ENCODE data around the gene KPNA1.

KPNA1 gene

GRCh38 chr3:122410111-122410510 is 104.6 kb downstream of the KPNA1 start:
- no peak overlapping the region for H3K4me2 ChIP-seq (ENCODE audit: low read length)

GRCh38 chr3:122409446-122409845 is 105.3 kb downstream of the KPNA1 start:
- Histone ChIP-seq H3K4me2 (ENCODE audit: low read length) (no peak overlapping the region), H3K27me3 (ENCODE audit: control insufficient read depth, insufficient read depth, low read length) (no peaks in the 10 kb centered on the region), H3K9ac (ENCODE audit: low read depth, low read length) (no peak overlapping the region), H3K4me1 (ENCODE audit: control insufficient read depth, insufficient read depth, low read length) (no peaks in the 10 kb centered on the region), H3K4me3 (ENCODE audit: low read length) (no peak overlapping the region), H3K9me3 (replicated peaks; ENCODE audit: low read length) (no peaks in the 10 kb centered on the region), H3K36me3 (ENCODE audit: insufficient read depth, low read length) (peaks cover 11% of the 10 kb centered on the region)

More at GRCh38 chr3:122410111-122410510, 104.6 kb downstream of the KPNA1 start:
- Histone ChIP-seq H3K27me3 (ENCODE audit: control insufficient read depth, insufficient read depth, low read length) (no peaks in the 10 kb centered on the region), H3K9me3 (replicated peaks; ENCODE audit: low read length) (no peaks in the 10 kb centered on the region), H3K36me3 (ENCODE audit: insufficient read depth, low read length) (peaks cover 10% of the 10 kb centered on the region), H3K4me1 (ENCODE audit: control insufficient read depth, insufficient read depth, low read length) (peaks cover 5% of the 10 kb centered on the region), H3K4me3 (ENCODE audit: low read length) (no peak overlapping the region), H3K9ac (ENCODE audit: low read depth, low read length) (no peak overlapping the region)

- no peak overlapping the region for H3K4me3 ChIP-seq (ENCODE audit: low read length)
- no peaks in the 10 kb centered on the region for H3K27me3 ChIP-seq (ENCODE audit: control insufficient read depth, insufficient read depth, low read length)
- no peak overlapping the region for H3K9ac ChIP-seq (ENCODE audit: low read depth, low read length)
- H3K9me3 ChIP-seq (replicated peaks; ENCODE audit: low read length) = no peaks in the 10 kb centered on the region
- H3K4me2 ChIP-seq (ENCODE audit: low read length) = no peak overlapping the region
- H3K36me3 ChIP-seq (ENCODE audit: insufficient read depth, low read length) = peaks cover 15% of the 10 kb centered on the region
- no peaks in the 10 kb centered on the region for H3K4me1 ChIP-seq (ENCODE audit: control insufficient read depth, insufficient read depth, low read length)
Measured at GRCh38 chr3:122407946-122408345, 106.8 kb downstream of the KPNA1 start.

GRCh38 chr3:122406198-122406597 is 108.5 kb downstream of the KPNA1 start:
- Histone ChIP-seq H3K9ac (ENCODE audit: low read depth, low read length) (no peak overlapping the region), H3K27me3 (ENCODE audit: control insufficient read depth, insufficient read depth, low read length) (no peaks in the 10 kb centered on the region), H3K36me3 (ENCODE audit: insufficient read depth, low read length) (peaks cover 15% of the 10 kb centered on the region), H3K9me3 (replicated peaks; ENCODE audit: low read length) (no peaks in the 10 kb centered on the region), H3K4me1 (ENCODE audit: control insufficient read depth, insufficient read depth, low read length) (no peaks in the 10 kb centered on the region), H3K4me3 (ENCODE audit: low read length) (no peak overlapping the region), H3K4me2 (ENCODE audit: low read length) (no peak overlapping the region)

- H3K36me3 ChIP-seq (ENCODE audit: insufficient read depth, low read length) = peaks cover 15% of the 10 kb centered on the region
- no peaks in the 10 kb centered on the region for H3K9me3 ChIP-seq (replicated peaks; ENCODE audit: low read length)
- H3K4me3 ChIP-seq (ENCODE audit: low read length) = no peak overlapping the region
- H3K4me1 ChIP-seq (ENCODE audit: control insufficient read depth, insufficient read depth, low read length) = no peaks in the 10 kb centered on the region
- H3K9ac ChIP-seq (ENCODE audit: low read depth, low read length) = no peak overlapping the region
- H3K4me2 ChIP-seq (ENCODE audit: low read length) = no peak overlapping the region
- no peaks in the 10 kb centered on the region for H3K27me3 ChIP-seq (ENCODE audit: control insufficient read depth, insufficient read depth, low read length)
Measured at GRCh38 chr3:122405015-122405414, 109.7 kb downstream of the KPNA1 start.

- Histone ChIP-seq H3K27me3 (ENCODE audit: control insufficient read depth, insufficient read depth, low read length) (no peaks in the 10 kb centered on the region), H3K4me3 (ENCODE audit: low read length) (no peak overlapping the region), H3K4me2 (ENCODE audit: low read length) (no peak overlapping the region), H3K9me3 (replicated peaks; ENCODE audit: low read length) (no peaks in the 10 kb centered on the region), H3K36me3 (ENCODE audit: insufficient read depth, low read length) (peaks cover 15% of the 10 kb centered on the region), H3K4me1 (ENCODE audit: control insufficient read depth, insufficient read depth, low read length) (no peaks in the 10 kb centered on the region), H3K9ac (ENCODE audit: low read depth, low read length) (no peak overlapping the region)
Measured at GRCh38 chr3:122403489-122403888, 111.2 kb downstream of the KPNA1 start.

GRCh38 chr3:122398920-122399319 is 115.8 kb downstream of the KPNA1 start:
- Histone ChIP-seq H3K4me1 (ENCODE audit: control insufficient read depth, insufficient read depth, low read length) (no peaks in the 10 kb centered on the region), H3K9me3 (replicated peaks; ENCODE audit: low read length) (no peaks in the 10 kb centered on the region), H3K4me3 (ENCODE audit: low read length) (no peak overlapping the region)

GRCh38 chr3:122397201-122397600 is 117.5 kb downstream of the KPNA1 start:
- H3K4me3 ChIP-seq (ENCODE audit: low read length) = no peak overlapping the region
- H3K4me1 ChIP-seq (ENCODE audit: control insufficient read depth, insufficient read depth, low read length) = no peaks in the 10 kb centered on the region
- H3K9ac ChIP-seq (ENCODE audit: low read depth, low read length) = no peak overlapping the region
- no peaks in the 10 kb centered on the region for H3K27me3 ChIP-seq (ENCODE audit: control insufficient read depth, insufficient read depth, low read length)
- H3K4me2 ChIP-seq (ENCODE audit: low read length) = no peak overlapping the region
- H3K9me3 ChIP-seq (replicated peaks; ENCODE audit: low read length) = no peaks in the 10 kb centered on the region
- no peaks in the 10 kb centered on the region for H3K36me3 ChIP-seq (ENCODE audit: insufficient read depth, low read length)

More at GRCh38 chr3:122398920-122399319, 115.8 kb downstream of the KPNA1 start:
- Histone ChIP-seq H3K36me3 (ENCODE audit: insufficient read depth, low read length) (peaks cover 4% of the 10 kb centered on the region), H3K27me3 (ENCODE audit: control insufficient read depth, insufficient read depth, low read length) (no peaks in the 10 kb centered on the region), H3K9ac (ENCODE audit: low read depth, low read length) (no peak overlapping the region), H3K4me2 (ENCODE audit: low read length) (no peak overlapping the region)

GRCh38 chr3:122396511-122396910 is 118.2 kb downstream of the KPNA1 start:
- H3K4me2 ChIP-seq (ENCODE audit: low read length) = no peak overlapping the region
- no peaks in the 10 kb centered on the region for H3K9me3 ChIP-seq (replicated peaks; ENCODE audit: low read length)
- no peak overlapping the region for H3K9ac ChIP-seq (ENCODE audit: low read depth, low read length)
- no peaks in the 10 kb centered on the region for H3K27me3 ChIP-seq (ENCODE audit: control insufficient read depth, insufficient read depth, low read length)
- no peaks in the 10 kb centered on the region for H3K4me1 ChIP-seq (ENCODE audit: control insufficient read depth, insufficient read depth, low read length)
- H3K36me3 ChIP-seq (ENCODE audit: insufficient read depth, low read length) = no peaks in the 10 kb centered on the region
- H3K4me3 ChIP-seq (ENCODE audit: low read length) = no peak overlapping the region

- Histone ChIP-seq H3K9ac (ENCODE audit: low read depth, low read length) (no peak overlapping the region), H3K36me3 (ENCODE audit: insufficient read depth, low read length) (no peaks in the 10 kb centered on the region), H3K4me1 (ENCODE audit: control insufficient read depth, insufficient read depth, low read length) (no peaks in the 10 kb centered on the region), H3K4me2 (ENCODE audit: low read length) (no peak overlapping the region), H3K27me3 (ENCODE audit: control insufficient read depth, insufficient read depth, low read length) (no peaks in the 10 kb centered on the region), H3K4me3 (ENCODE audit: low read length) (no peak overlapping the region), H3K9me3 (replicated peaks; ENCODE audit: low read length) (no peaks in the 10 kb centered on the region)
Measured at GRCh38 chr3:122395582-122395981, 119.2 kb downstream of the KPNA1 start.

GRCh38 chr3:122394173-122394572 is 120.6 kb downstream of the KPNA1 start:
- H3K9me3 ChIP-seq (replicated peaks; ENCODE audit: low read length) = no peaks in the 10 kb centered on the region
- H3K27me3 ChIP-seq (ENCODE audit: control insufficient read depth, insufficient read depth, low read length) = no peaks in the 10 kb centered on the region
- no peaks in the 10 kb centered on the region for H3K36me3 ChIP-seq (ENCODE audit: insufficient read depth, low read length)
- H3K4me1 ChIP-seq (ENCODE audit: control insufficient read depth, insufficient read depth, low read length) = no peaks in the 10 kb centered on the region
- no peak overlapping the region for H3K4me2 ChIP-seq (ENCODE audit: low read length)
- H3K4me3 ChIP-seq (ENCODE audit: low read length) = no peak overlapping the region
- H3K9ac ChIP-seq (ENCODE audit: low read depth, low read length) = no peak overlapping the region

- Histone ChIP-seq H3K9me3 (replicated peaks; ENCODE audit: low read length) (no peaks in the 10 kb centered on the region), H3K4me2 (ENCODE audit: low read length) (no peak overlapping the region), H3K27me3 (ENCODE audit: control insufficient read depth, insufficient read depth, low read length) (no peaks in the 10 kb centered on the region), H3K4me1 (ENCODE audit: control insufficient read depth, insufficient read depth, low read length) (no peaks in the 10 kb centered on the region), H3K9ac (ENCODE audit: low read depth, low read length) (no peak overlapping the region), H3K36me3 (ENCODE audit: insufficient read depth, low read length) (no peaks in the 10 kb centered on the region), H3K4me3 (ENCODE audit: low read length) (no peak overlapping the region)
Measured at GRCh38 chr3:122392868-122393844, 121.6 kb downstream of the KPNA1 start.
